ENCODE results near the gene MALSU1.

Gene MALSU1

DNA sequence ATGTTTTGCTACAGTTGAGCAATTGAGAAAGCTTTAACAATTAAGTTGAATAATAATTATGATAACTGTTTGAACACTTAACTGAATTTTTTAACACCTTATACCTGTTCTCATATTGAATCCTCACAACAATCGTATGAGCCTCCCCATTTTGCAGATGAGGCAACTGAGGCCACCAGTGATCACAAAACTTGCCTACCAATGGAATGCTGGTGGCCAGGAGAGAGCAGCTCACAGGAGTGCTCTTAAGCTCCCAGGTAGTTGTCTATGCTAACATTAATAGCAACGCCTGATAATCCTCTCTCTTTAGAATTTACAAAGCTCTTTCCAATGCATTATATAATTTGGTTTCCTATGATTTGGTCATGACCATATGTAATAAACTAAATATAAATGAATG, 31.0 kb upstream of the MALSU1 start:
- Histone ChIP-seq H3K27me3 (ENCODE audit: insufficient read depth, poor library complexity, severe bottlenecking) (no peaks in the 10 kb centered on the region), H3K27ac (ENCODE audit: poor library complexity, severe bottlenecking) (no peak overlapping the region), H3K9me3 (ENCODE audit: severe bottlenecking) (no peaks in the 10 kb centered on the region), H3K4me3 (ENCODE audit: severe bottlenecking) (no peak overlapping the region), H3K4me1 (ENCODE audit: insufficient read depth, poor library complexity, severe bottlenecking) (peaks cover 2% of the 10 kb centered on the region), H3K36me3 (ENCODE audit: low read depth) (no peaks in the 10 kb centered on the region)
- ATAC-seq (ENCODE audit: low read depth) (no peak), DNase-seq (ENCODE audit: low spot score) (no peak)
- TF ChIP-seq, protein P1, sequence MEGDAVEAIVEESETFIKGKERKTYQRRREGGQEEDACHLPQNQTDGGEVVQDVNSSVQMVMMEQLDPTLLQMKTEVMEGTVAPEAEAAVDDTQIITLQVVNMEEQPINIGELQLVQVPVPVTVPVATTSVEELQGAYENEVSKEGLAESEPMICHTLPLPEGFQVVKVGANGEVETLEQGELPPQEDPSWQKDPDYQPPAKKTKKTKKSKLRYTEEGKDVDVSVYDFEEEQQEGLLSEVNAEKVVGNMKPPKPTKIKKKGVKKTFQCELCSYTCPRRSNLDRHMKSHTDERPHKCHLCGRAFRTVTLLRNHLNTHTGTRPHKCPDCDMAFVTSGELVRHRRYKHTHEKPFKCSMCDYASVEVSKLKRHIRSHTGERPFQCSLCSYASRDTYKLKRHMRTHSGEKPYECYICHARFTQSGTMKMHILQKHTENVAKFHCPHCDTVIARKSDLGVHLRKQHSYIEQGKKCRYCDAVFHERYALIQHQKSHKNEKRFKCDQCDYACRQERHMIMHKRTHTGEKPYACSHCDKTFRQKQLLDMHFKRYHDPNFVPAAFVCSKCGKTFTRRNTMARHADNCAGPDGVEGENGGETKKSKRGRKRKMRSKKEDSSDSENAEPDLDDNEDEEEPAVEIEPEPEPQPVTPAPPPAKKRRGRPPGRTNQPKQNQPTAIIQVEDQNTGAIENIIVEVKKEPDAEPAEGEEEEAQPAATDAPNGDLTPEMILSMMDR (IDR thresholded peaks at IDR 0.05; ENCODE audit: poor library complexity, severe bottlenecking) = no peak

DNA sequence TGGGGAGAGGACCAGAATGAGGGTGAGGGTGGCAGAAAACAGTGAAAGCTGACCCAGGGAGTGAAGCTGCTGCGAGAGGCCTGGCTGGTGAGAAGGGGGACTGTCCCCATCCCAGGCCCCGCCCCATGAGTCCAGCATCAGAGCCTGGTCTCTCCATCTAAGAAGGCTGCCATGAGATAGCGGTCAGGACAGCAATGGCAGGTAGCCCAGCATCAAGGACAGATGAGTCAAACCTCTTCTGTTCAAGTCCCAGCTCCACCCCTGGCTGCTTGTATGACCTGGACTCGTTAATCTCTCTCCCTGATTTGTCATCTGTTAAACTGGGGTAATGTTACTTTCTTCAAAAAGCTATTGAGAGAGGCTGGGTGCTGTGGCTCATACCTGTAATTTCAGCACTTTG, 30.4 kb upstream of the MALSU1 start:
- Histone ChIP-seq H3K27ac (ENCODE audit: poor library complexity, severe bottlenecking) (no peak overlapping the region), H3K4me1 (ENCODE audit: insufficient read depth, poor library complexity, severe bottlenecking) (peaks cover 7% of the 10 kb centered on the region), H3K9me3 (ENCODE audit: severe bottlenecking) (no peaks in the 10 kb centered on the region), H3K36me3 (ENCODE audit: low read depth) (no peaks in the 10 kb centered on the region), H3K4me3 (ENCODE audit: severe bottlenecking) (no peak overlapping the region), H3K27me3 (ENCODE audit: insufficient read depth, poor library complexity, severe bottlenecking) (no peaks in the 10 kb centered on the region)
- TF ChIP-seq, protein P1 (IDR thresholded peaks at IDR 0.05; ENCODE audit: poor library complexity, severe bottlenecking) = no peak
- DNase-seq (ENCODE audit: low spot score) = no peak
- ATAC-seq (ENCODE audit: low read depth) = no peak

DNA sequence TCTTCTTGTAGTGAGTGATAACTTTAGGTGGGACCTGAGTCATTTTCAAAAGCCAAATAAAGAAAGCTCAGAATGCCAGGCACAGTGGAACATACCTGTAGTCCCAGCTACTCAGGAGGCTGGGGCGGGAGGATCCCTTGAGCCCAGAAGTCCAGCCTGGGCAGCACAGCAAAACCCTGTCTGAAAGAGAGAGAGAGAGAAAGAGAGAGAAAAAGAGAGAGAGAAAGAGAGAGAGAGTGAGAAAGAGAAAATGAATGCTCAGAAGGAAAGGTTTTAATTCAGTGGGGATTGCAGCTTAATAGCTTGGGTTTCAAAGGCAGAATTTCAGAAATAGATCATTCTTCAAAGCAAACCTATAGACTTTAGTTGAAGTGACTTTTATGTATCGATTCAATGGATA, 26.9 kb upstream of the MALSU1 start:
- ATAC-seq (ENCODE audit: low read depth) = no peak
- Histone ChIP-seq H3K36me3 (ENCODE audit: low read depth) (no peaks in the 10 kb centered on the region), H3K4me3 (ENCODE audit: severe bottlenecking) (no peak overlapping the region), H3K27ac (ENCODE audit: poor library complexity, severe bottlenecking) (no peak overlapping the region), H3K27me3 (ENCODE audit: insufficient read depth, poor library complexity, severe bottlenecking) (no peaks in the 10 kb centered on the region), H3K4me1 (ENCODE audit: insufficient read depth, poor library complexity, severe bottlenecking) (peaks cover 7% of the 10 kb centered on the region), H3K9me3 (ENCODE audit: severe bottlenecking) (no peaks in the 10 kb centered on the region)
- TF ChIP-seq, protein P1 (IDR thresholded peaks at IDR 0.05; ENCODE audit: poor library complexity, severe bottlenecking) = no peak
- DNase-seq (ENCODE audit: low spot score) = no peak

DNA sequence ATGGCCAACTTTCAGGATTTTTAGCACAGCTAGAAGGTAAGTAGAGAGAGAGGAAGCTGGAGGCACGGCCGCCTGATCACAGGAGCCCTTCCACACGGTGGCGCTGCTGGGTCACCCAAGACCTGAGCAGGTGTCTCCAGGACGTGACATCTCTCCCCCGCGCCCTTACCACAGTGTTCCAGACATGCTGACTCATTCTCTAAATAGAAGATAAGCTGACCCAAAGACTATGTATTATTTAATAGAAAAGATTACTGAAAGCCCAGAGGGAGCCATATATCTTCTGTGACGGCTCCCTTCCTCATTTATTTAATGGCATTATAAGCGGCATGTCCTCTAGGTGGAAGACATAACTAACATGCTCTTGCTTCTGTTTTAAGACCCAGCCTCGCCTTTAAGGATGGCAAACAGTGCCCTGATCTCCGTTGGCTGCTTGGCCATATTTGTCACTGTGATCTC, 26.0 kb upstream of the MALSU1 start:
- H3K4me3 ChIP-seq (ENCODE audit: severe bottlenecking) = no peak overlapping the region
- H3K27ac ChIP-seq (ENCODE audit: poor library complexity, severe bottlenecking) = peak overlapping the region; percentile 47

DNA sequence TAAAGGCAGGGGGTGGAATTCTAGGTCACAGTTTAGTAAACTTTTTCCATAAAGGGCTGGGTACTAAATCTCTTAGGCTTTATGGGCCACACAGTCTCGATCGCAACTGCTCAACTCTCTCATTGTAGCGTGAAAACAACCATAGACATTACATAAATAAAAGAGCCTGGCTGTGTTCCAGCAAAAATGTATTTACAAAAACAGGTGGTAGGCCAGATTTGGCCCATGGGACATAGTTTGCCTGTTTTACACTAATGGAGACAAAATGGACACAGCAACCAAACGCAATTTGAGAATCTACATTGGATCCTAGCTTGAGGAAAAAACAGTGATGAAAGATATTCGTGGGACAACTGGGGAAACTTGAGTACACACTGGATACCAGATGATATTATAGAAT, 23.2 kb upstream of the MALSU1 start:
- TF ChIP-seq, protein P1 (IDR thresholded peaks at IDR 0.05; ENCODE audit: poor library complexity, severe bottlenecking) = no peak
- DNase-seq (ENCODE audit: low spot score) = no peak
- Histone ChIP-seq H3K4me3 (ENCODE audit: severe bottlenecking) (no peak overlapping the region), H3K36me3 (ENCODE audit: low read depth) (no peaks in the 10 kb centered on the region), H3K27ac (ENCODE audit: poor library complexity, severe bottlenecking) (no peak overlapping the region), H3K4me1 (ENCODE audit: insufficient read depth, poor library complexity, severe bottlenecking) (peaks cover 10% of the 10 kb centered on the region), H3K9me3 (ENCODE audit: severe bottlenecking) (no peaks in the 10 kb centered on the region), H3K27me3 (ENCODE audit: insufficient read depth, poor library complexity, severe bottlenecking) (no peaks in the 10 kb centered on the region)
- no peak for ATAC-seq (ENCODE audit: low read depth)

More for the DNA sequence above, 26.0 kb upstream of the MALSU1 start:
- no peaks in the 10 kb centered on the region for H3K27me3 ChIP-seq (ENCODE audit: insufficient read depth, poor library complexity, severe bottlenecking)
- H3K36me3 ChIP-seq (ENCODE audit: low read depth) = no peaks in the 10 kb centered on the region
- DNase-seq (ENCODE audit: low spot score) (peak; percentile 96), ATAC-seq (ENCODE audit: low read depth) (peak; percentile 96)
- H3K9me3 ChIP-seq (ENCODE audit: severe bottlenecking) = no peaks in the 10 kb centered on the region
- TF ChIP-seq, protein P1 (IDR thresholded peaks at IDR 0.05; ENCODE audit: poor library complexity, severe bottlenecking) = peak; percentile 96
- H3K4me1 ChIP-seq (ENCODE audit: insufficient read depth, poor library complexity, severe bottlenecking) = peaks cover 10% of the 10 kb centered on the region
